Measurements from ENCODE around the gene QPCT. TPM values are rescaled to one million over a fixed set of nuclear protein-coding genes. Genes with fewer than 3 reads are reported as not detected.

Gene QPCT
- total RNA-seq, 2 experiments from 2014 or later = 3.5 to 52.6 TPM

DNA sequence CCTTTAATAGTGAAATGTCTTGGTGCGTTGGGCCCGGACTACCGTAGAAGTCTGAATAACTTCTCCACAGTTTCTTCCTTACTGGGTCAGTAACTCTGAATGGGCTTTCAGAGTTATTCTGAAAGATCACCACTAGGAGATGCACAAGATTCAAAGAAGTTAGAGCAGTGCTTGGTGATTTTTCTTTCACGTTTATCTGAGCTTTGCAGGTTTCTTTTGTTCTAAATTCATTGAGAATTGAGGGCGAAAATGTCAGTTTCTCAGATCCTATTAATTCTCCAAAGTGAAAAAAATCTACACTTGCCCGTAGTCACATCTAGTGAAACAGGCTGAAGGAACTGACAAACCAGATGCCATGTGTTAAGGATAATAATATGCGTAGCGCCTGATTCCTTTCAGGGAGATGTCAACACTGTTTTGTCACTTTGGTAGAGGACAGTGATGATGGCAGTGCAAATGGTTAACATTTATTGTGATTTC is 70.1 kb downstream of the QPCT start:
- no peaks in the 10 kb centered on the region for H3K36me3 ChIP-seq (ENCODE audit: insufficient read depth, low read length)
- ChIA-PET CTCF (ENCODE audit: unreplicated experiment) (interaction anchor here (0.9 to 1.3 kb wide), 2 partner anchors 240 to 462 kb away, joined by 3 to 5 read pairs; no protein-coding TSS in a partner anchor), POLR2A (interaction anchor here (0.6 to 1.2 kb wide), 3 partner anchors 9 to 123 kb away, joined by 3 to 4 read pairs (median 3); no protein-coding TSS in a partner anchor)
- H3K9me2 ChIP-seq (ENCODE audit: insufficient read depth, low read length) = no peaks in the 10 kb centered on the region
- H2AFZ ChIP-seq (ENCODE audit: low read length) = no peak overlapping the region
- H3K27ac ChIP-seq (ENCODE audit: low read depth, low read length, poor library complexity, severe bottlenecking) = no peak overlapping the region
- no peaks in the 10 kb centered on the region for H3K79me2 ChIP-seq (ENCODE audit: insufficient read depth, low read depth, low read length)
- no peaks in the 10 kb centered on the region for H4K20me1 ChIP-seq (ENCODE audit: insufficient read depth, low read length)
- no peak for TF ChIP-seq EZH2phosphoT487 (IDR thresholded peaks at IDR 0.05; ENCODE audit: borderline replicate concordance, low read depth, low read length)
- TF ChIP-seq, protein P1, sequence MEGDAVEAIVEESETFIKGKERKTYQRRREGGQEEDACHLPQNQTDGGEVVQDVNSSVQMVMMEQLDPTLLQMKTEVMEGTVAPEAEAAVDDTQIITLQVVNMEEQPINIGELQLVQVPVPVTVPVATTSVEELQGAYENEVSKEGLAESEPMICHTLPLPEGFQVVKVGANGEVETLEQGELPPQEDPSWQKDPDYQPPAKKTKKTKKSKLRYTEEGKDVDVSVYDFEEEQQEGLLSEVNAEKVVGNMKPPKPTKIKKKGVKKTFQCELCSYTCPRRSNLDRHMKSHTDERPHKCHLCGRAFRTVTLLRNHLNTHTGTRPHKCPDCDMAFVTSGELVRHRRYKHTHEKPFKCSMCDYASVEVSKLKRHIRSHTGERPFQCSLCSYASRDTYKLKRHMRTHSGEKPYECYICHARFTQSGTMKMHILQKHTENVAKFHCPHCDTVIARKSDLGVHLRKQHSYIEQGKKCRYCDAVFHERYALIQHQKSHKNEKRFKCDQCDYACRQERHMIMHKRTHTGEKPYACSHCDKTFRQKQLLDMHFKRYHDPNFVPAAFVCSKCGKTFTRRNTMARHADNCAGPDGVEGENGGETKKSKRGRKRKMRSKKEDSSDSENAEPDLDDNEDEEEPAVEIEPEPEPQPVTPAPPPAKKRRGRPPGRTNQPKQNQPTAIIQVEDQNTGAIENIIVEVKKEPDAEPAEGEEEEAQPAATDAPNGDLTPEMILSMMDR (conservative IDR thresholded peaks at IDR 0.05; ENCODE audit: low read length) = peak; percentile 89
- intact Hi-C loops (cut with micrococcal nuclease; ENCODE audit: unreplicated experiment) = loop anchor here (1.0 to 2.0 kb wide), 2 partner anchors 418 to 462 kb away; no protein-coding TSS in a partner anchor
- BruUV-seq (replicated peaks) = no TSS peak
- no peak overlapping the region for H3K4me2 ChIP-seq (ENCODE audit: low read length)
- no peak overlapping the region for H3K4me3 ChIP-seq (ENCODE audit: low read depth, low read length, poor library complexity, severe bottlenecking)
- no peaks in the 10 kb centered on the region for H3K4me1 ChIP-seq (ENCODE audit: insufficient read depth, low read length, poor library complexity, severe bottlenecking)
- DNase-seq (ENCODE audit: low spot score) = peak; percentile 70
- no peaks in the 10 kb centered on the region for H3K9me3 ChIP-seq (ENCODE audit: low read length)

DNA sequence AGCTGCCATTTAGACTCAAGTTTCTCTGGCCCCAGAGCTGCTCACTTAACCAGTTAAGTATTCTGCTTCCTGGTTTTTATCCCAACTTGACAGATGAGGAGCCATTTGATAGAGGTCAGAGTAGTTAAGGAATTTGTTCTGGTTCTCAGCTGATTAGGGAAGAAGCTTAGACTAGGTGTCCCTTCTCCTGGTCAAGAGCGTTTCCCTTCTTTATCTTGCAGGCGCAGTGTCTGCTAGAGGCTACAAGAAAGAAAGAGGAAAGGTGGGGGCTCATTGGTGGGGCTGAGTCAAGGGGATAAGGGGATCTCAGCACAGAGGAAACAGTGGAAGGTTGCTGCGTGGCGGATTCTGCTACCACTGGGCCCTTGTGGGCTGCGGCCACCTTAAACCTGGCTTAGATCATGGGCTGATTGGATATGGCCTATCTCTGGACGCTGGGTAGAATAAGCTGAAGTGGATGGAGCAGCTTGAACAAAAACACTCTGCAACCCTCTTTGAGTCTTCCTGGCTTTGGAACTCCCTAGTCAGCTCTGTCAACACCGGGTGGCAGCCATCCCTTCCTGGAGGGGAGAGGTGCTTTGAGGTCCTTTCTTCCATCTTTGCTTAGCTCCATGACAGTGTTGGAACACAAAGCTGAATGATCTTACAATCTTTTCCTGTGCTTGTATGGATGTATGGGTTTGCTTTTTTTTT is 70.8 kb downstream of the QPCT start:
- no peaks in the 10 kb centered on the region for H3K9me2 ChIP-seq (ENCODE audit: insufficient read depth, low read length)
- TF ChIP-seq, protein P1 (conservative IDR thresholded peaks at IDR 0.05; ENCODE audit: low read length) = no peak
- no peak for TF ChIP-seq EZH2phosphoT487 (IDR thresholded peaks at IDR 0.05; ENCODE audit: borderline replicate concordance, low read depth, low read length)
- no peak overlapping the region for H3K27ac ChIP-seq (ENCODE audit: low read depth, low read length, poor library complexity, severe bottlenecking)
- no peaks in the 10 kb centered on the region for H3K9me3 ChIP-seq (ENCODE audit: low read length)
- H3K4me1 ChIP-seq (ENCODE audit: insufficient read depth, low read length, poor library complexity, severe bottlenecking) = no peaks in the 10 kb centered on the region
- H2AFZ ChIP-seq (ENCODE audit: low read length) = no peak overlapping the region
- no TSS peak for BruUV-seq (replicated peaks)
- H3K36me3 ChIP-seq (ENCODE audit: insufficient read depth, low read length) = no peaks in the 10 kb centered on the region
- intact Hi-C loops (cut with micrococcal nuclease; ENCODE audit: unreplicated experiment) = loop anchor here (2.0 kb wide), 1 partner anchor 462 kb away; no protein-coding TSS in a partner anchor
- no peaks in the 10 kb centered on the region for H4K20me1 ChIP-seq (ENCODE audit: insufficient read depth, low read length)
- no peaks in the 10 kb centered on the region for H3K79me2 ChIP-seq (ENCODE audit: insufficient read depth, low read depth, low read length)
- H3K4me2 ChIP-seq (ENCODE audit: low read length) = no peak overlapping the region
- no peak for DNase-seq (ENCODE audit: low spot score)
- no peak overlapping the region for H3K4me3 ChIP-seq (ENCODE audit: low read depth, low read length, poor library complexity, severe bottlenecking)
- POLR2A ChIA-PET = interaction anchor here (0.6 to 1.2 kb wide), 3 partner anchors 10 to 116 kb away, joined by 3 to 4 read pairs (median 3); no protein-coding TSS in a partner anchor
- CTCF ChIA-PET (ENCODE audit: unreplicated experiment) = interaction anchor here (0.9 to 1.3 kb wide), 3 partner anchors 240 to 462 kb away, joined by 3 to 5 read pairs (median 3); no protein-coding TSS in a partner anchor

DNA sequence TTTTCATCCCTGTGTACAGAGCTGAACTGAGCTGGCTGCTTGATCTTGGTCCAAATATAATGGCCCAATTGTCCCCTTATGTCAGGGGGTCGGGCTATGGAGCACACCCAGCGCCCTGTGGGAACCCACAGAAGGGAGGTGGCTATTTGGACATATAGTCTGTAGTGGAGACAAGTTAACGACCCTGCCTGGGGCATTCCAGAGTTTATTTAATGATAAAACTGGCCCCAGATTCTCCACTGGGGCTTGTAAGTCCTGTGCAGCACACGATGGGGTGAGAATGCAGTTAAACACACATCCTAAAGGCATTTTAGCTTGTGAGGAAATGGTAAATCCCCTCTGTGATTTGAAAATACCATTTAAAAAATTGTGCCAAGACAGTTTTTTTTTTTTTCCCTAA is 72.9 kb downstream of the QPCT start:
- no peak overlapping the region for H3K4me2 ChIP-seq (ENCODE audit: low read length)
- H3K9me2 ChIP-seq (ENCODE audit: insufficient read depth, low read length) = no peaks in the 10 kb centered on the region
- no peak overlapping the region for H3K4me3 ChIP-seq (ENCODE audit: low read depth, low read length, poor library complexity, severe bottlenecking)
- POLR2A ChIA-PET = interaction anchor here (0.6 kb wide), 1 partner anchor 687 kb away, joined by 3 read pairs; no protein-coding TSS in a partner anchor
- no peak overlapping the region for H2AFZ ChIP-seq (ENCODE audit: low read length)
- no peak for TF ChIP-seq EZH2phosphoT487 (IDR thresholded peaks at IDR 0.05; ENCODE audit: borderline replicate concordance, low read depth, low read length)
- TF ChIP-seq, protein P1 (conservative IDR thresholded peaks at IDR 0.05; ENCODE audit: low read length) = no peak
- H3K79me2 ChIP-seq (ENCODE audit: insufficient read depth, low read depth, low read length) = no peaks in the 10 kb centered on the region
- intact Hi-C loops (cut with micrococcal nuclease; ENCODE audit: unreplicated experiment) = no loop called here
- no TSS peak for BruUV-seq (replicated peaks)
- no peaks in the 10 kb centered on the region for H3K4me1 ChIP-seq (ENCODE audit: insufficient read depth, low read length, poor library complexity, severe bottlenecking)
- CTCF ChIA-PET (ENCODE audit: unreplicated experiment) = no interaction called here
- H3K36me3 ChIP-seq (ENCODE audit: insufficient read depth, low read length) = no peaks in the 10 kb centered on the region
- no peaks in the 10 kb centered on the region for H3K9me3 ChIP-seq (ENCODE audit: low read length)
- no peak for DNase-seq (ENCODE audit: low spot score)
- H4K20me1 ChIP-seq (ENCODE audit: insufficient read depth, low read length) = no peaks in the 10 kb centered on the region
- no peak overlapping the region for H3K27ac ChIP-seq (ENCODE audit: low read depth, low read length, poor library complexity, severe bottlenecking)
